Liver (tissue), 3 donors: Measurements from ENCODE around the gene NPIPB2.

Experiments used
- CTCF ChIP-seq: fragments of 150-350 bp; IDR thresholded peaks from 2 replicates; pipeline ENCODE4 v1.5.1; 2017; ENCODE audit warnings: improper control_type of control experiment, low read depth, low read length; ENCODE audit not compliant: missing input control
- EGR1 ChIP-seq, 2 donors: IDR thresholded peaks; 2 replicates each; pipeline ENCODE4 v1.6.1; 2016 to 2018; ENCODE audit warnings: antibody characterized with exemption in 2 of 2, low read depth in 2 of 2
- FOXA1 ChIP-seq: IDR thresholded peaks from 2 replicates; pipeline ENCODE4 v1.6.1; 2016; ENCODE audit warnings: antibody characterized with exemption
- GABPA ChIP-seq, 2 donors: IDR thresholded peaks in 1 of 2; conservative IDR thresholded peaks in 1 of 2; 2 replicates each; pipeline ENCODE4 v1.6.1; 2016; ENCODE audit warnings: antibody characterized with exemption in 2 of 2, mild to moderate bottlenecking in 1 of 2, moderate library complexity in 1 of 2
- HNF4A ChIP-seq, 2 donors: conservative IDR thresholded peaks; 2 replicates each; pipeline ENCODE4 v1.6.1; 2016; ENCODE audit warnings: antibody characterized with exemption in 2 of 2, mild to moderate bottlenecking in 2 of 2
- HNF4G ChIP-seq: IDR thresholded peaks from 2 replicates; pipeline ENCODE4 v1.6.1; 2016; ENCODE audit warnings: antibody characterized with exemption
- JUND ChIP-seq, 2 donors: IDR thresholded peaks; 2 replicates each; pipeline ENCODE4 v1.6.1; 2016; ENCODE audit warnings: antibody characterized with exemption in 2 of 2
- MAX ChIP-seq: IDR thresholded peaks from 2 replicates; pipeline ENCODE4 v1.6.1; 2016; ENCODE audit warnings: antibody characterized with exemption
- NR2F2 ChIP-seq: IDR thresholded peaks from 2 replicates; pipeline ENCODE4 v1.6.1; 2016; ENCODE audit warnings: antibody characterized with exemption
- RAD21 ChIP-seq, 2 donors: IDR thresholded peaks; 2 replicates each; pipeline ENCODE4 v1.6.1; 2016; ENCODE audit warnings: antibody characterized with exemption in 2 of 2, mild to moderate bottlenecking in 2 of 2
- REST ChIP-seq: IDR thresholded peaks from 2 replicates; pipeline ENCODE4 v1.6.1; 2016; ENCODE audit warnings: antibody characterized with exemption, mild to moderate bottlenecking
- RXRA ChIP-seq, 2 donors: IDR thresholded peaks; 2 replicates each; pipeline ENCODE4 v1.6.1; 2017 to 2018; ENCODE audit warnings: antibody characterized with exemption in 2 of 2, mild to moderate bottlenecking in 1 of 2
- TF ChIP-seq, protein P1 (sequence below): IDR thresholded peaks from 2 replicates; pipeline ENCODE4 v1.6.1; 2016; ENCODE audit warnings: antibody characterized with exemption
- donor health status: healthy.
- donor health status: healthy.

DNA sequence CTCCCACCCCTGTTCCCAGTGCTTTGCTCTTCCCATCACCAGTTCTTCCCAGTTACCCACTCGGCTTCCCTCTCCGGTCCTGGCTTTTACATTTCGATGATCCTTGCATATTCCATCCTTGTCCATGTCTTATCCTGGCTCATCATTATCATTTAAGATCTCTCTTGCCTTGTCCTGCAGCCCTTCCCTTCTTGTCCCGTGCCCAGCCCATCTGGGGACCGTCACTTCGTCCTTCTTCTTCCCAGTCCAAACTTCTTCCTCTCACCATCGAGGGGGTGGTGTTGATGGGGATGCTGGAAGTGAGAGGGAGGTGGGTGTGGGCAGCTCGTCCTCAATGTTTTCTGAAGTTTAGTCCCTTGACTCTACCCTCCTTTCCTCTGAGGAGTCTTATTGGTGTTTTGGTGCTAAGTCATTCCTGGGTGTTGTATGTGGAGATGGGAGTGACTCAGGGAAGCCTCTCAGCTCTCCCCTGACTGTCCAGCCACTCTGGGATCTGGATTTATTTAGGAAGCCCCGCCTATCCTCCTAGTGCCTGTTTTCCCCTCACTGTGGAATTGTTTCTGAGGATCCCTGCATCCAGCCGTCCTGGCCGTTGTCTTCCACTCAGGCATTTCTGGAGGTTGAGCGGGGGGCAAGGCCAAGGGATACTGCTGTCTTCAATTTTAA is 35.7 kb upstream of the NPIPB2 start:
- TF ChIP-seq CTCF (no peak), HNF4G (no peak), MAX (no peak), REST (no peak), EGR1 (IDR thresholded peaks at IDR 0.05; ENCODE audit: low read depth in 2 of 2) (no peak), HNF4A (conservative IDR thresholded peaks at IDR 0.05) (no peak), FOXA1 (no peak), RAD21 (IDR thresholded peaks at IDR 0.05) (no peak), RXRA (IDR thresholded peaks at IDR 0.05) (no peak), JUND (IDR thresholded peaks at IDR 0.05) (no peak), GABPA (IDR thresholded peaks at IDR 0.05 in 1 of 2, conservative IDR thresholded peaks at IDR 0.05 in 1 of 2) (no peak), NR2F2 (no peak)
- TF ChIP-seq, protein P1, sequence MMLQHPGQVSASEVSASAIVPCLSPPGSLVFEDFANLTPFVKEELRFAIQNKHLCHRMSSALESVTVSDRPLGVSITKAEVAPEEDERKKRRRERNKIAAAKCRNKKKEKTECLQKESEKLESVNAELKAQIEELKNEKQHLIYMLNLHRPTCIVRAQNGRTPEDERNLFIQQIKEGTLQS, result no peak
